ENCODE results near the gene ASB13. TPM values are rescaled to one million over a fixed set of nuclear protein-coding genes. Genes with fewer than 3 reads are reported as not detected.

ASB13 gene
- total RNA-seq, 1 donor from 2014 or later: 28.2 TPM

DNA sequence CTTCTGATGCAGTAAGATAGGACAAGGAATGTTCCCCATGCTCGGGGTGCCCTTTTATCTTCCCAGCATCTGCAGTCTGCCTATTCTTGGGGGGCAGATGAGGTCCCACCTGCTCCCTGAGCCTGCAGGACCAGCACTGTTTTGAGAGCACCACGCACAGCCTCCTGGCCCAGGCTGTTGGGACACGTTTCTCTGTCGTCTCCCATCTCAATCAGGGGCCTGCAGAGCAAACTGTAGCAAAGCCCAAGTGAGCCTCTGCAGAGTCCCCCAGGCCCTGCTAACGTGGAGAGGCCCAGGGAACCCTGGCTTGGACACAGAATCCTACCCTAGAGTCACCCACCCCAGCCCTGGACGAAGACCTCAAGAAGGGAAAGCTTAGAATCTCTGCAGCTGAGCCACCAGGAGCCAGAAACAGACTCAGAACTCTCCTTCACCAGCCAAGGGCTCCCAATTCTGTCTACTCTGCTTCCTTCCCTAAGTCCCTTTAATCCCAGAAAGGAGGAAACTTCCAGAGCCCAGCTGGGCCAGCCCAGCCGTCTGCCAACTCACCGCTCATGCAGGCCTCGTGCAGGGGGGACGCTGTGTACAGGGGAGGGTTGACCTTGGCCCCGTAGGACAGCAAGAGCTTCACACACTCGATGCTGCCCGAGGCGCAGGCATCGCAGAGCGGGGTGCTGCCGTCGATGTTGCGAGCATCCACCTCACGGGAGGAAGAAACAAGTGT is 15.6 kb downstream of the ASB13 start:
- Mint-ChIP-seq H3K27ac (no peak overlapping the region), H3K4me3 (no peak overlapping the region), H3K4me1 (ENCODE audit: unreplicated experiment) (peaks cover 20% of the 10 kb centered on the region), H3K36me3 (peaks cover 22% of the 10 kb centered on the region), H3K9me3 (no peaks in the 10 kb centered on the region), H3K27me3 (no peaks in the 10 kb centered on the region)
- no peak for DNase-seq (ENCODE audit: extremely low spot score, unreplicated experiment)
- TF ChIP-seq, protein P1, sequence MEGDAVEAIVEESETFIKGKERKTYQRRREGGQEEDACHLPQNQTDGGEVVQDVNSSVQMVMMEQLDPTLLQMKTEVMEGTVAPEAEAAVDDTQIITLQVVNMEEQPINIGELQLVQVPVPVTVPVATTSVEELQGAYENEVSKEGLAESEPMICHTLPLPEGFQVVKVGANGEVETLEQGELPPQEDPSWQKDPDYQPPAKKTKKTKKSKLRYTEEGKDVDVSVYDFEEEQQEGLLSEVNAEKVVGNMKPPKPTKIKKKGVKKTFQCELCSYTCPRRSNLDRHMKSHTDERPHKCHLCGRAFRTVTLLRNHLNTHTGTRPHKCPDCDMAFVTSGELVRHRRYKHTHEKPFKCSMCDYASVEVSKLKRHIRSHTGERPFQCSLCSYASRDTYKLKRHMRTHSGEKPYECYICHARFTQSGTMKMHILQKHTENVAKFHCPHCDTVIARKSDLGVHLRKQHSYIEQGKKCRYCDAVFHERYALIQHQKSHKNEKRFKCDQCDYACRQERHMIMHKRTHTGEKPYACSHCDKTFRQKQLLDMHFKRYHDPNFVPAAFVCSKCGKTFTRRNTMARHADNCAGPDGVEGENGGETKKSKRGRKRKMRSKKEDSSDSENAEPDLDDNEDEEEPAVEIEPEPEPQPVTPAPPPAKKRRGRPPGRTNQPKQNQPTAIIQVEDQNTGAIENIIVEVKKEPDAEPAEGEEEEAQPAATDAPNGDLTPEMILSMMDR (conservative IDR thresholded peaks at IDR 0.05): no peak

DNA sequence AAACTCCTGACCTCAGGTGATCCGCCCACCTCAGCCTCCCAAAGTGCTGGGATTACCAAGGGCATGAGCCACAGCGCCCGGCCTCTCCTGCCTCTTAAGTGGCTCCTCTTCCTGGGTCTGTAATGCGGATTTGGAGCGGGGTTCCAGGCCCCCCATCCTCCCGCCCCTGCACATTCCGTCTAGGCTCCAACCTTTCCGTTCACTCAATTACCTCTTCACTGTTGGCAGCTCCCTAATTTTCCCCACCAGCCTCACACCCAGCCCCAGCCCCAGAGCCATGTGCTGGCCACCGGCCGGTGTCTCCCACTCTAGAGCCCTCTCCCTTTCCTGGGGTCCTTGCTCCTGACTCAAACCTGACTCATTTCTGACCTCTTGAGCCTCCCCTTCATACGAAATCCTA is 16.6 kb downstream of the ASB13 start:
- TF ChIP-seq, protein P1 (conservative IDR thresholded peaks at IDR 0.05): no peak
- no peak overlapping the region for H3K4me3 Mint-ChIP-seq
- peak overlapping the region; percentile 17 for H3K27ac Mint-ChIP-seq
- H3K27me3 Mint-ChIP-seq: no peaks in the 10 kb centered on the region
- DNase-seq (ENCODE audit: extremely low spot score, unreplicated experiment): no peak
- peaks cover 17% of the 10 kb centered on the region for H3K4me1 Mint-ChIP-seq (ENCODE audit: unreplicated experiment)
- H3K36me3 Mint-ChIP-seq: peaks cover 26% of the 10 kb centered on the region
- H3K9me3 Mint-ChIP-seq: no peaks in the 10 kb centered on the region

DNA sequence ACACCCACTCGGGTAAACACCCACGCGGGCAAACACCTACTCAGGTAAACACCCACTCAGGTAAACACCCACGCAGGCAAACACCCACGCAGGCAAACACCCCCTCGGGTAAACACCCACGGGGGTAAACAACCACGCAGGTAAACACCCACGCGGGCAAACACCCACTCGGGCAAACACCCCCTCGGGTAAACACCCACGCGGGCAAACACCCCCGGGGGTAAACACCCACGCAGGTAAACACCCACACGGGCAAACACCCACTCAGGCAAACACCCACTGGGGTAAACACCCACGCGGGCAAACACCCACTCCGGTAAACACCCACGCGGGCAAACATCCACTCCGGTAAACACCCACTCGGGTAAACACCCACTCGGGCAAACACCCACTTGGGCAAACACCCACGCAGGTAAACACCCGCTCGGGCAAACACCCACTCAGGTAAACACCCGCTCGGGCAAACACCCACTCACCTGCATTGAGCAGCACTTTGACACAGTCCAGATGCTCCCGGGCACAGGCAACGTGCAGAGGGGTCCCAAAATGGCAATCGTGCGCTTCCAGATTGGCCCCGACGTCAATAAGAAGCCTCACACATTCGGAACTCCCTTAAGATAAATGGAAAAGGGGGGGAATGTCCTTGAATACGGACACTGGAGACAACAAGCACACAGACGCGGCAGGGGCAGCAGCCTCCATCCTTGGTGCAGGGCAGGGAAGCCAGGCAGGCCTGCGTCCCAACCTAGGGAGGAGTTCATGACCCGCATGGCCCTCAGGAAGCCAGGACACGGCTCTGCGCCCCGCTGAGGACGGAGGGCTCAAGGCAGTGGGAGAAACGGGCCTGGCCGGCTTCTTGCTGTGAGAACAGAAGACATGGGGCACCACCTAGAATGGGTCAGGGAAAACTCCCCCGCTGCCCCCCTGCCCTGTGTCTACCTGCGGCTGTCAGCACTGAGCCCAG is 17.6 kb downstream of the ASB13 start:
- Mint-ChIP-seq H3K4me3 (no peak overlapping the region), H3K9me3 (no peaks in the 10 kb centered on the region), H3K4me1 (ENCODE audit: unreplicated experiment) (peaks cover 20% of the 10 kb centered on the region), H3K36me3 (peaks cover 32% of the 10 kb centered on the region), H3K27me3 (no peaks in the 10 kb centered on the region), H3K27ac (no peak overlapping the region)
- TF ChIP-seq, protein P1 (conservative IDR thresholded peaks at IDR 0.05): no peak
- no peak for DNase-seq (ENCODE audit: extremely low spot score, unreplicated experiment)

DNA sequence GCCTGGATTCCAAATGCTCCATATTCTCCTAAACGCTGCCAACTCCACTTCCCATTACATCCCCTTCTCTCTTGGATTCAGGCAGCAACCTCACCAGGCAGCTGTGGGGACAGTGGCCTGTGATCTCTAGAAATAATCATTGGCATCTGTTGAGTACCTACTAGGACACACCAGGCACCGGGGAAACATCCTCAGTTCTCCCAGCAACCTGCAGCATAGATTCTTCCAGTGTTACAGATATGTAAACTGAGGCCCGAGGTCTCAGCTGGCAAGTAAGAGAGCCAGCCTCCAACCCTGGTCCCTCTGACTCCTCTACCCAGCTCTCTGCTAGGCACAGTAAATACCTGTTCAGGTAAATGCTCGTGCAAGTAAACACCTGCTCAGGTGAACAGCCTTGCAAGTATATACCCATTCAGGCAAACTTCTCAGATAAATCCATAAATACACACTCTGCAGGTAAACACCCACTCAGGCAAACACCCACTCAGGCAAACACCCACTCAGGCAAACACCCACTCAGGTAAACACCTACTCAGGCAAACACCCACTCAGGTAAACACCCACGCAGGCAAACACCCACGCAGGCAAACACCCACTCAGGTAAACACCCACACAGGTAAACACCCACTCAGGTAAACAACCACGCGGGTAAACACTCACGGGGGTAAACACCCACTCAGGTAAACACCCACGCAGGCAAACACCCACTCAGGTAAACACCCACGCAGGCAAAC is 18.7 kb downstream of the ASB13 start:
- TF ChIP-seq, protein P1 (conservative IDR thresholded peaks at IDR 0.05): no peak
- Mint-ChIP-seq H3K36me3 (peaks cover 35% of the 10 kb centered on the region), H3K27me3 (no peaks in the 10 kb centered on the region), H3K4me1 (ENCODE audit: unreplicated experiment) (peaks cover 22% of the 10 kb centered on the region), H3K4me3 (no peak overlapping the region), H3K9me3 (no peaks in the 10 kb centered on the region), H3K27ac (no peak overlapping the region)
- no peak for DNase-seq (ENCODE audit: extremely low spot score, unreplicated experiment)

DNA sequence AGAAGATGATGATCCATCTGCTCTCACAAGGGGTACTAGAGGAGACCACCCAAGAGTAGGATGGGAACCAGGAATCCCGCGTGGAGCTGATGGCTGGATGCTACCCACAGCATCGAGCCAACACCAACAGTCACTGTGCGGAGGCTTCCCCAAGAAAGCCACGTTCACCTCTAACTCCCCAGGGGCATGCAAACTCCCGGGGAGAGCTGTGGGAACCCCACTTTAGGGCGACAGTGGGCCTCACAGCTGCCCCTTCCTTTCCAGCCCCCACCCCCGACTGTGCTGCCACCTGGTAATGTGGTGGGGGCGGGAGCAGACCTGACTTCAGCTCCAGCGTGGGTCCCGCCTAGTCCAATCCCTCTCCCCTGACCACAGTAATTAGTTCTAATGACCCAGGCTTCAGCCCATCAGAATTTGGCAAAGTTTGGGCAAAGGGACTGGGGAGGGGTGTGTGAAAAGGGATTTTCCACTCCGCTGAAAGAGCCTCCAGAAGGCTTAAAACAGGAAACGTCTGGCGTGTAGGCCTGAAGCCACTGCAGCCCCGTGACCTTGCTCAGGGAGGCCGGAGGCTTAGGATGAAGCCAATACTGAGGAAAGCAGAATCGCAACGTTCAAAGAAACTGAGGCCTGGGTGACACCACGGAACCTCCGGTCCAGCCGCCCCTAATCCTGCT is 20.3 kb downstream of the ASB13 start:
- peaks cover 43% of the 10 kb centered on the region for H3K36me3 Mint-ChIP-seq
- no peak overlapping the region for H3K27ac Mint-ChIP-seq

More for the DNA sequence above, 20.3 kb downstream of the ASB13 start:
- Mint-ChIP-seq H3K4me3 (no peak overlapping the region), H3K27me3 (no peaks in the 10 kb centered on the region), H3K9me3 (no peaks in the 10 kb centered on the region), H3K4me1 (ENCODE audit: unreplicated experiment) (peaks cover 22% of the 10 kb centered on the region)
- TF ChIP-seq, protein P1 (conservative IDR thresholded peaks at IDR 0.05): no peak
- DNase-seq (ENCODE audit: extremely low spot score, unreplicated experiment): no peak

Measured in type B pancreatic cell (in vitro differentiated cells).